ENCODE measurements around the gene NUDT16L1. TPM values are rescaled to one million over a fixed set of nuclear protein-coding genes. Genes with fewer than 3 reads are reported as not detected.

The NUDT16L1 gene
- total RNA-seq, 1 experiment from 2014 or later: 33.8 TPM

DNA sequence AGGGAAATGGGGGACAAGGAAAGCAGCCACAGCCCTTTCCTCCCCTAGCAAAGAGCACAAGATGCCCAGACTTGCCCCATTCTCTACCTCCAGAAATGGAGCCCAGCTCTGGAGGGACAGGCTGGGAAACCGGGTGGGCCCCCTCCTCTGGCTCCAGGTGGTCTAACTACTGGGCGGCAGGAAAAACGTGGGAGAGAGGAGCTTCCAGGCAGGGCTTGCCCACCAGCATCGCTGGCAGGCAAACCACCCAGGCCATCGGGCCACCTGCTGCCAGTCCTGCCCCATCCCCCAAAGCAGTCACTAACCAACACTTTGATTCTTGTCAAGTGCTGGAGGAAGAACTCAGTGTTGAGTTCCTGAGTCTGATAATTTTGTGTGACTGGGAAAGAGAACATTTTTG, 25.1 kb downstream of the NUDT16L1 start:
- Histone ChIP-seq H3K4me3 (ENCODE audit: low read depth, low read length, poor library complexity, severe bottlenecking) (no peak overlapping the region), H3K36me3 (ENCODE audit: insufficient read depth, low read length, poor library complexity, severe bottlenecking) (peaks cover 6% of the 10 kb centered on the region), H3K9me3 (ENCODE audit: low read depth, low read length, poor library complexity, severe bottlenecking) (no peaks in the 10 kb centered on the region), H3K27ac (ENCODE audit: low read depth, low read length, poor library complexity, severe bottlenecking) (peak overlapping the region; percentile 50), H3K4me1 (ENCODE audit: insufficient read depth, low read length, poor library complexity, severe bottlenecking) (no peaks in the 10 kb centered on the region), H3K27me3 (replicated peaks; ENCODE audit: insufficient read depth, low read depth, low read length, poor library complexity) (no peaks in the 10 kb centered on the region)
- no peak for DNase-seq (ENCODE audit: low spot score)
- ChIA-PET POLR2A (ENCODE audit: low non-redundant PET) (no interaction called here), CTCF (no interaction called here)
- intact Hi-C loops (cut with micrococcal nuclease; ENCODE audit: unreplicated experiment): no loop called here
- no TSS peak for BruUV-seq (replicated peaks)
- no peak for TF ChIP-seq EZH2 (IDR thresholded peaks at IDR 0.05; ENCODE audit: borderline replicate concordance, low read depth, low read length, poor library complexity, severe bottlenecking)
- TF ChIP-seq, protein P1, sequence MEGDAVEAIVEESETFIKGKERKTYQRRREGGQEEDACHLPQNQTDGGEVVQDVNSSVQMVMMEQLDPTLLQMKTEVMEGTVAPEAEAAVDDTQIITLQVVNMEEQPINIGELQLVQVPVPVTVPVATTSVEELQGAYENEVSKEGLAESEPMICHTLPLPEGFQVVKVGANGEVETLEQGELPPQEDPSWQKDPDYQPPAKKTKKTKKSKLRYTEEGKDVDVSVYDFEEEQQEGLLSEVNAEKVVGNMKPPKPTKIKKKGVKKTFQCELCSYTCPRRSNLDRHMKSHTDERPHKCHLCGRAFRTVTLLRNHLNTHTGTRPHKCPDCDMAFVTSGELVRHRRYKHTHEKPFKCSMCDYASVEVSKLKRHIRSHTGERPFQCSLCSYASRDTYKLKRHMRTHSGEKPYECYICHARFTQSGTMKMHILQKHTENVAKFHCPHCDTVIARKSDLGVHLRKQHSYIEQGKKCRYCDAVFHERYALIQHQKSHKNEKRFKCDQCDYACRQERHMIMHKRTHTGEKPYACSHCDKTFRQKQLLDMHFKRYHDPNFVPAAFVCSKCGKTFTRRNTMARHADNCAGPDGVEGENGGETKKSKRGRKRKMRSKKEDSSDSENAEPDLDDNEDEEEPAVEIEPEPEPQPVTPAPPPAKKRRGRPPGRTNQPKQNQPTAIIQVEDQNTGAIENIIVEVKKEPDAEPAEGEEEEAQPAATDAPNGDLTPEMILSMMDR (conservative IDR thresholded peaks at IDR 0.05; ENCODE audit: low read depth, low read length): no peak

DNA sequence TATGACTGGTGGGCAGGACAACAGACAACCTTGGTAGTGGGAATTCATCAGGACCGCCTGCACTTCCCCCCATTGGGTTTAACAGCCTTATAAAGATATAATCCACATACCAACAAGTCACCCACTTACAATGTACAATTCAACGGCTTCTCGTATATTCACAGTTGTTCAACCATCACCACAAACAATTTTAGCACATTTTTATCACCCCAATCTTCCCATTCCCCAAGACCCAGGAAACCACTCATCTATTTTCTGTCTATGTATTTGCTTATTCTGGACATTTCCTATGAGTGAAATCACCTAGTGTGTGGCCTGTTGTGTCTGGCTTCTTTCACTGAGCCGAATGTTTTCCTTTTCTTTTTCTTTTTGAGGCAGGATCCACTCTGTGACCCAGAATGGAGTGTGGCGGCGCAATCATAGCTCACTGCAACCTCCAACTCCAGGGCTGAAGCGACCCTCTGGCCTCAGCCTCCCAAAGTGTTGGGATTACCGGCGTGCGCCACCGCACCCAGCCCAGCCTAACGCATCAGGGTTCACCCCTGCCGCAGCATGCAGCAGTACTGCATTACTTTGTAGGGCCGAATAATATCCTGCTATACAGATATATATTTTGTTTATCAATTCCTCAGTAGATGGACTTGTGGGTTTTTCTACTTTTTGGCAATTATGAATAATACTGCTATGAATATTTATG, 29.9 kb downstream of the NUDT16L1 start:
- TF ChIP-seq, protein P1 (conservative IDR thresholded peaks at IDR 0.05; ENCODE audit: low read depth, low read length): no peak
- TF ChIP-seq EZH2 (IDR thresholded peaks at IDR 0.05; ENCODE audit: borderline replicate concordance, low read depth, low read length, poor library complexity, severe bottlenecking): no peak
- Histone ChIP-seq H3K27me3 (replicated peaks; ENCODE audit: insufficient read depth, low read depth, low read length, poor library complexity) (no peaks in the 10 kb centered on the region), H3K4me1 (ENCODE audit: insufficient read depth, low read length, poor library complexity, severe bottlenecking) (no peaks in the 10 kb centered on the region), H3K4me3 (ENCODE audit: low read depth, low read length, poor library complexity, severe bottlenecking) (no peak overlapping the region), H3K27ac (ENCODE audit: low read depth, low read length, poor library complexity, severe bottlenecking) (no peak overlapping the region), H3K9me3 (ENCODE audit: low read depth, low read length, poor library complexity, severe bottlenecking) (no peaks in the 10 kb centered on the region), H3K36me3 (ENCODE audit: insufficient read depth, low read length, poor library complexity, severe bottlenecking) (peaks cover 10% of the 10 kb centered on the region)
- intact Hi-C loops (cut with micrococcal nuclease; ENCODE audit: unreplicated experiment): no loop called here
- ChIA-PET POLR2A (ENCODE audit: low non-redundant PET) (no interaction called here), CTCF (no interaction called here)
- no TSS peak for BruUV-seq (replicated peaks)
- no peak for DNase-seq (ENCODE audit: low spot score)

DNA sequence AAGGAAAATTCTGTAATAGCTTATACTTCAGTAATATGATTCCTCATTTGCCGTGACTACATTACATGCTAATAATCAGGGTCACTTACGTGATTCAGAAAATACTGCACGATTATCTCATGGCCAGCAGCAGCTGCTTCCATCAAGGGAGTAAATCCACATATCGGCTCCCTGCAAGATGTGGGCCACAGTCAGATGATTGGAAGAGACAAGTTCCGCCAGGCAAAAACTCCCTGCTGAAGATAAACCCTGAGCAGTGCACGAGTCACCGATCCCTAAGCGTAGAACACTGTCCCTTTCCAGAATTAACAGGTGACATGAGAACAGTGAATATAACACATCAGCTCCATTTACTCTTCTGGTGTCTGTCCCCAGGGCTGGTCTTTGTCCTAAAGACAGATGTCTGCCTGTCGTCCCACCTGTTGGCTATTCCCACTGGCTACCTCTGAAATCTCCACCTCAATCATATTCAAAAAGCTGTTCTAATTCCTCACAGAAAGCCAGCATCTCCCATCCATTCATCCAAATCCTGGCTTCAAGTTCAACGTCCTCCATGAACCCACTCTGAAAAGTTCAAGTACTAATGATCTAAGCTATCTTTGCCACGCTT, 31.4 kb downstream of the NUDT16L1 start:
- no peak overlapping the region for H3K4me3 ChIP-seq (ENCODE audit: low read depth, low read length, poor library complexity, severe bottlenecking)
- H3K9me3 ChIP-seq (ENCODE audit: low read depth, low read length, poor library complexity, severe bottlenecking): no peaks in the 10 kb centered on the region
- BruUV-seq (replicated peaks): no TSS peak
- H3K27me3 ChIP-seq (replicated peaks; ENCODE audit: insufficient read depth, low read depth, low read length, poor library complexity): no peaks in the 10 kb centered on the region
- no peak overlapping the region for H3K27ac ChIP-seq (ENCODE audit: low read depth, low read length, poor library complexity, severe bottlenecking)
- no peak for TF ChIP-seq EZH2 (IDR thresholded peaks at IDR 0.05; ENCODE audit: borderline replicate concordance, low read depth, low read length, poor library complexity, severe bottlenecking)
- TF ChIP-seq, protein P1 (conservative IDR thresholded peaks at IDR 0.05; ENCODE audit: low read depth, low read length): no peak
- intact Hi-C loops (cut with micrococcal nuclease; ENCODE audit: unreplicated experiment): no loop called here
- CTCF ChIA-PET: no interaction called here
- no peak for DNase-seq (ENCODE audit: low spot score)
- peaks cover 15% of the 10 kb centered on the region for H3K36me3 ChIP-seq (ENCODE audit: insufficient read depth, low read length, poor library complexity, severe bottlenecking)
- no peaks in the 10 kb centered on the region for H3K4me1 ChIP-seq (ENCODE audit: insufficient read depth, low read length, poor library complexity, severe bottlenecking)
- POLR2A ChIA-PET (ENCODE audit: low non-redundant PET): no interaction called here
